NCI-H1417 (cell line): ENCODE results near the gene ASAH2B.
A peak's percentile ranks its signal among the peaks of the same experiment; 100 is the strongest.
"Not testable (repeated sequence)": the region's sequence is repeated elsewhere in the genome, so short reads cannot be mapped to it uniquely, and the experiment has no call there.

Experiments used
- DNase-seq, 3 experiments: peaks; one replicate each; lab custom pipeline; 2025; lab: John Stamatoyannopoulos, UW

Gene ASAH2B

DNA sequence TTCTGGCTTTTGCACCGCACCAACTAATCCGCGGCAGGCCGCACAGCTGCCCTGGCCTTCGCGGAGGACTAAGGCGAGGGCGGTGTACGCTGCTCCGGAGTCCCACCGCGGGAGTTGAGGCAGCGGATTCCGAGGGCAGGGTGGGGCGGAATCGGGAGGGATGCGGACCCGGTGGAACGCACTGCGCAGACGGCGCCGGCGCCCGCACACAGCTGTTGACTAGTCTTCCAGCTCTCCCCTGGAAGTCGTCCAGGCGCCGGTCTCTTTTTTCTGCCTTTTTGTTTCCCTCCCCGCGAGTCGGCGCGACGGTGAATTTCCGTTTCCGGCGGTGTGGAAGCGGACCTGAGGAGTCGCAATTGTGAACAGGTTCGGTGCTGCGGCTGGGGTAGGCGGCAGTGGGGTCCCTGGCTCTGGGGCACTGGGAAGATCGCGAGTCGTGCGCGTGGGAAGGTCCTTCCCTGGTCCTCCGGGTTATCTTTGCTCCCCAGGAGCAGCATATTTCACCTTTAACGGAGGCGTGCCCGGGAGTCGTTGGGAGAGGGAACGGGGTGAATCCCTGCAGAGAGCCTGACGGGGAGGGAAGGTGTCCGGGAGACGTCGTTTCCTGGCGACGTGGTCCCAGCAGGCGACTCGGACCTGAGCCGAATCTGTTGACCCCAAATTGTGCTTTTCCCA, at the start of gene ASAH2B:
Gene ASAH2B (plus strand): TSS at position 319 of the 675 bp plus-strand sequence. CDS start 5,195 bp downstream, outside the sequence.
- peak; percentile 46 to 84 (median 84) for DNase-seq

DNA sequence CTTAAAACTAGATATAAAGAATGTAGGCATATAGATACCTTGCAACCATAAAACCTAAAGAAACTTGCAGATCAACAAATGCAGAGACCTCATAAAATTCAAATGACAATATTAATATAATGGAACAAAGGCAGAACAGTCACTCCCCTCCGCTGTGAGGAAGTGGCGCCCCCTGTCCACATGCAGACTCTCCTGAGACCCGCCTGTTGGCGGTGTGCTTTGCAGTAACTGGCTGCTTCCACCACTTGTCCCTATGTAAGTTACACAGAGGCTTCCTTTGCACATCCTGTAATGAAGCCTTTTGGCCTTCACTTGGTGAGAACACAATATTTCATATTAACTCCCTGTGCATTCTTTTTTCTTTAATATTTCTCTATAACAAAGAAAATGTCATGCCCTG, 41.9 kb upstream of the ASAH2B start:
- DNase-seq, result not testable (repeated sequence)

DNA sequence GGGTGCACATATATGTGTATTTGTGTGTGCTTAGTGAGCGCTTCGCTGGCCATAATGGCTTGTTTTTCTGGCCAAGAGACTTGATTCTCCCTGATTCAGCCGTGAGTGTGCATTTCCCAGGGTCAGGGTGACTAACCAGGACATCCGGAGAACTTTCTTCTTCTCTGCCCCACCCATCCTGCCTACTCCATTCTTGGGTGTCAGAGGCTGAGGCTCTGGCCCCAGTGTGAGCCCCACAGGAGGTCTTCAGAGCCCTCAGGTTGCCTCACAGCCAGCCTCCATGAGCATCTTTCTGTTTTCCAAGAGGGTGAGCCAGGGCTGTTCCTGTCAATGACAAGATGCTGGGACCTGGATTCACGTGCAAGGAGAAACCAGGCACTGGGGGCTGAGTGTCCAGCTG, 37.8 kb upstream of the ASAH2B start:
- not testable (repeated sequence) for DNase-seq

DNA sequence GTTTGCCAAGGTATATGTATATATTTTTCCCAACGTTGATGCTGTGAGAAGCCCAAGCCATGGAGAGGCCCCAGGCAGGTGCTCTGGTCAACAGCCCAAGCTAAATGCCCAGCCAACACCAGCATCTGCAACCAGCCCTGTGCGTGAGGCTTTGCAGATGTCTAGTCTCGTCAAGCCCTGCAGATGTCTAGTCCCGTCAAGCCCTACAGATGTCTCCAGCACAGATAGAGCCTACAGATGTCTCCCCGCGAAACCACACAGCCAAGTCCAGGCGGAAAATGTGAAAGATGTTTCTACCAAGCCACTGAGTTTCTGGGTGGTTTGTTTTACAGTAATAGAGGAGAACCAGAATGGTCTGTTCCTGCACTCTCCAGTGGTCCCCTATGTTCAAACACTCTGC, 36.7 kb upstream of the ASAH2B start:
- not testable (repeated sequence) for DNase-seq

DNA sequence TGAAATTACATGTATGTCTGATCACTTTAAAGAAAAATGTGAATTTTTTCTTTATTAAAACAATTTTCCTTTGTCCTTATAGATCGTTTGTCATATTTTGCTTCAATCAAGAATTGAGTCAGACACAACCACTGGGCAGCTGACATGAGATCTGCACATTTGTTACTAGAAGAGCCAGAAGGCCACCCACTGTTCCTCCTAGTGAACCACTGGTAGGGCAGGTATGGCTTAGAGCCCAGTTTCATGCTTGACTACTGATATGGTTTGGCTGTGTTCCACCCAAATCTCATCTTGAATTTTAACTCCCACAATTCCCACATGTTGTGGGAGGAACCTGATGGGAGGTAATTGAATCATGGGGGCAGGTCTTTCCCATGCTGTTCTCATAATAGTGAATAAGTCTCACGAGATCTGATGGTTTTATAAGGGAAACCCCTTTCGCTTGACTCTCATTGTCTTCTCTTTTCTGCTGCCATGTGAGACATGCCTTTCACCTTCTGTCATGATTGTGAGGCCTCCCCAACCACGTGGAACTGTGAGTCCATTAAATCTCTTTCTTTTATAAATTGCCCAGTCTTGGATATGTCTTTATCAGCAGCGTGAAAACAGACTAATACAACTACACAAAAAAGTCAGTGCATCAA, 35.2 kb upstream of the ASAH2B start:
- not testable (repeated sequence) for DNase-seq

DNA sequence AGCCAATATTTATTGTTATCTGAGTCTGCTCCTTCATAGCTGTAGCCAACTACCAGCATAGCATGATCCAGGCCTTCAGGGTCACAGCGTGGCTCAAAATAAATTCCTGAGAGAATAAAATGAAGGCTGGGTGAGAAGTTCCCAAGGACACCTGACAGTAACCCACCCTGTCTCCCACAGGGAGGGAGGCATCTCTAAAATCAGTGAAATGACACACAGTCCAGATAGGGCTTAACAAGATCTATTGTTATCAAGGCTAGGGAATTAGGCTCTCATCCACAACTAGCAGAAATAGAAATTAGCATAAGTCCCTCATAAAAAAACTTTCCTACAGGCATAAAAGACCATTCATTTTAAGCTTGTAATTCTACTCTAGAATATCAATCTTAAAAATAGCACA, 33.7 kb upstream of the ASAH2B start:
- DNase-seq, result not testable (repeated sequence)

DNA sequence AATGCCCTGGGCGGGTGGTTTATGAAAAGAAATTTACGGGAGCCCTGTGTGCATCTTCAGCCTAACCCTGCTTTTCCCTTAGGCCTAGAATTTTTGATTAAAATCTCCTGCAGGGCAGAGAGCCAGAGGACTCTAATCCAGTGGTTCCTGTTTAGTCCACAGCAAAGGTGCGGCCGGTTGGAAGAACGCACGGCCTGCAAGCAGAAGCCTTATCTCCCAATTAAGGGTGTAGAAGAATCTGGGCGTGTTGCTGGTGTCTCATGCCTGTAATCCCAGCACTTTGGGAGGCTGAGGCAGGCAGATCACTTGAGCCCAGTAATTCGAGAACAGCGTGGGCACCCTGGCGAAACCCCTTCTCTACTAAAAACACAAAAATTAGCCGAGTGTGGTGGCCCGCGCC, 29.5 kb upstream of the ASAH2B start:
- DNase-seq, result not testable (repeated sequence)

DNA sequence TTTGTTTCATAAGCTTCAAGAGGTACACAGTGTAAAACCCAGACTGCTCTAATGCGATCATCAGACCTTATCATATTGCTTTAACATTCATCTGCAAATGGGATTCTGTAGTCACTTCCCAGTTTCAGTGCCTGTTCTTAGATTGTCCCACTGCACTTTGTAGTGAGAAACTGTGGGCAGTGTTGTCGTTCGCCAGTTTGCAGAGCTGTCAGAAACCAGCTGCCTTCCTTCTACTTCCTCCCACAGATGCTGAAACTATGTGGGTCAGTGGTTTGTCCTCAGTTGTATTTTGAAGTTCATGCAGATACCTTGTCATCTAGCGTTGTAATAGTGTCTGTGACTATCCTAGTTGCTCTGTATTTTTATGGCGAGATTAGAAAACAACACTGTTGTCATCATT, 15.9 kb upstream of the ASAH2B start:
- not testable (repeated sequence) for DNase-seq

DNA sequence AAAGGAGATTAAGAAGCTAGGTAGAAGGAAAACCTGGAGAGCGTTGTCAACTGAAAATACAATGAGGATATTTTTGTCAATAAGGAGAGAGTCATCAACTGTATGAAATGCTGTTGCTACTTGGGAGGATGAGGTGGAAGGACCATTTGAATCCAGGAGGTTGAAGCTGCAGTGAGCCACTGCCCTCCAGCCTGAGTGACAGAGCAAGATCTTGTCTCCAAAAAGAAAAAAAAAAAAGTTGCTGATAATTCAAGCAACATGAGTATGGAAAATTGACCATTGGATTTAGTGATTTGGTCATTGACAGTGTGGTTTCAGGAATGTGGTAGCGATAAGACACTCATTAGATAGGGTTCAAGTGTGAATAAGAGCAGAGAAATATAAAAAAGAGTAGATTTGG, 11.6 kb upstream of the ASAH2B start:
- not testable (repeated sequence) for DNase-seq

DNA sequence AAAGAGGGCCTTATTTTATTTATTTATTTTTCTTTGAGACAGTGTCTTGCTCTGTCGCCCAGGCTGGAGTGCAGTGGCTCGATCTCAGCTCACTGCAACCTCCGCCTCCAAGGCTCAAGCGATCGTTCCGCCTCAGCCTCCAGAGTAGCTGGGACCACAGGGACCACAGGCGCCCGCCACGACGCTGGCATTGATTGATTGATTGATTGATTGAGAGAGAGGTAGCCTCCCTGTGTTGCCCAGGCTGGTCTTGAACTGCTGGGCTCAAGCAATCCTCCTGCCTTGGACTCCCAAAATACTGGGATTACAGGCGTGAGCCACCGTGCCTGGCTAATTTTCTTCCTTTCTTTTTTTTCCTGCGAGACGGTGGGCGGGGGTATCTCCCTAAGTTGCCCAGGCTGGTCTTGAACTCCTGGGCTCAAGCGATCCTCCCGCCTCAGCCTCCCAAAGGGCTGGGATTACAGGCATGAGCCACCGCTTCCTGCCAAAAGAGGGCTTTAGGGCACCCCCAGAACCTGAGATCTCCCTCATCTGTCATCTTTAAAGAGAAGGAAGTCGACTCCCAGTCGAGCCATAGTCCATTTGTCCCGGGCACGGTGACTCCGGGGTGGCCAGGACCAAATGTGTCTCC, 634 bp upstream of the ASAH2B start:
- DNase-seq, result not testable (repeated sequence)

DNA sequence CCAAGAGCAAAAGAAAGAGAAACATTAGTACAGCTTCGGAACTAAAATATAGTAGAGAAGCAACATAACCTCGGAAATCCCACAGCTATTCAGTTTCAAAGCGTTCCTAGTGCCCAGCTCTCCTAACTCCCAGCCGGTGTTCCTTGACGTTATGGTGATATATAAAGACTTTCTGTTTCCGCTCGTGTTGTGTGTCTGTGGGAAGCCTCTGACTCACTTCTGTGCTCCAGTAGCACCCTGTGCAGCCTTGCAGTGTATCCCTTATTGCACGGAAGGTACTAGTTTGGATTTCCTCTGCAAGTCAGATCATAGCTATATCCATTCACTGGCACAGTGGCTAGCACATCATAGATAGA, 535 bp downstream of the ASAH2B start:
- peak in 1 of 3 experiments; percentile 73 for DNase-seq

DNA sequence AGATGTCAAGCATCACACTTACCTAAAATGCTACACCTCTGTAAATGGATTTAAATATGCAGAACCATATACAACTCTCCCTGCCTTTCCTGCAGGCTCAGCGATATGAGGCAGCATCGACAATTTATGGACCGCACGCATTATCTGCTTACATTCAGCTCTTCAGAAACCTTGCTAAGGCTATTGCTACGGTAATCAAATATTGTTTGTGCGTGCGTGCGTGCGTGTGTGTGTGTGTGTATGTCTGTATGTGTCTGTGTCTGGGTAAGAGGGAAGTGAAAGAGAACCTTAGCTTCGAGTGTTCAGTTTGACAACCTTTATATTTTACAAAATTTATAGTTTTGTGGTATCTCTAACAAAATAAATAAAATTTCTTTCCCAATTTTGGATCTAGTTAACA, 3.1 kb downstream of the ASAH2B start:
- not testable (repeated sequence) for DNase-seq

DNA sequence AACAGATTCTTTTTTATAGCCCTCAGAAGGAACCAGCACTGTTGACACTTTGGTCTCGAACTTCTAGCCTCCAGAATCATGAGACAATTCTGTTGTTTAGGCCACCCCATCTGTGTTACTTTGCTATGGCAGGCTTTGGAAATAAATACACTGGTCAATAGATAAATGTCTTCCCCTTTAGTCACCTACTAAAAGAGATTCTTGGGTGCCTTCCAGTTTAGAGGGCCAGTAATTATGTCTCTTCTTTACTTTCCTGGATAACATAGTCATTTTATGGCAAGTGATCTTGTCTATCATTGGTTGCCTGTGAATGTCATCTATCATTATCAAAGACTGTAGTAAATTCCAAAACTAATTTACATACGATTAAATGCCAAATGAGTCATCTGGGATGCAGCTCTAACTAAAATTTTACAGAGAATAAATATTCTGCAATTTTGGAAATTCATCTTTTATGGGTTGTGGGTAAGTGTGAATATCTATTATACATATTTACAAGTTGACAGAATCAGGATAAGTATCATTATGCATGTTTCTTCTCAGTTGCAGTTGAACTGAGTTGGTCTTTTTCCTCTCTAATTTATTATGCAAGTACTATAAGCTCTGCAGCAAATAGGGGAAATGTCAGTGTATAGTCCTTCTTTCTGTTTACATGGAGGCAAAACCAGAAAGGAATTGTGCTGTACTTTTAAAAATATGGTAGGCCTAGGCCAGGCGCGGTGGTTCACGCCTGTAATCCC, 27.2 kb downstream of the ASAH2B start:
- not testable (repeated sequence) for DNase-seq

DNA sequence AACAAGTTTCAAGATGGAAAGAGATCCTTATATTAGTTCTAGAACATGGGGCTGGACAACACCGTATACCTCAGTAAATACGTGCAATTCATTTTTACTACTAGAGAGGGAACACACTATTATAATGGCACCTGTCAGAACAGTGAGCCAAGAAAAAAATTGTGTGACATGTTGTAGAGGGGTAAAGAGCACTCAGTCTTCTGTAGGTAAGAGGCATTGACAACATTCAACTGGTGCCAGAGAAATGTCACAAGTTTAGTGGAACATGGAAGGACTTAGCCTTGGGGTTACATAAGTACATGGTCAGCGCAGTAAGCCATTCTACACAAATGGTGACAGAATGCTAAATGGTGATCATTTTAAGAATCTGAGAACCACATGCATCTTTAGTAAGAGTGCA, 32.3 kb downstream of the ASAH2B start:
- DNase-seq, result not testable (repeated sequence)

DNA sequence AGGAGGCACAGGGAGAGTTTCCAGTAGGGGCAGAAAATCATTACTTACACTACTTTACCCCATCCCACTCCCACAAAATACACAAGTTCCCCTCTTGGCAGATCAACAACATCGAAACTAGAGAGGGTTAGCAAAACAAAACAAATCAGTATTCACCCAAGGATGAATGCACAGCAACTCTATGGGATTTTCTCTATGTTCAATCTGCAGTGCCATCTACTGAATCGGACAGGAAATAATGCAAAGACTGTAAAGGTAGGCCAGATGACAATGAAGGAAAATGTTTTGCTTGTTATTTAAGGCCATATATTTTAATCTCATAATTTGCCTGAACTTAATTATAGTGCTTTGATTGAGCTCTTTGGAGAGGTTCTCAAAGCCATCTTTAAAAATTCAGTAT, 35.1 kb downstream of the ASAH2B start:
- DNase-seq, result not testable (repeated sequence)

DNA sequence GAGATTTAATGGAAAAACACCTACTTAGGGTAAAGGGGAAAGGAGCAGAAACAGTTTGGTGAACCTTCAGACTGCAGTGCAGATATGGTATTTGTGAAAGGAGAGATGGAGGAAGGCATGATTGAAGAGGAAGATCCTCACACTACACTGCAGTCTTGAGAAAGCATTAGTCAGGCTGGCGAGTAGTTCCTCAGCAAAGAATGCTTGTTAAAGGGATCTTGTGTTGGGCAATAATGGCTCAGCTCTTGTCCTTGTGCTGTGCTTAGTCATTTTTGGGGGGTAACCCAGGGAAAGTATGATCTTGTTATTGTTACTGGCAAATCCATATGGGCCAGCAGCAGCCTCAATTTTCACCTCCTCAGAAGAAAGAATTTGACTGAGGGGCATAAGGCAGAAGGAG, 40.3 kb downstream of the ASAH2B start:
- DNase-seq, result not testable (repeated sequence)

DNA sequence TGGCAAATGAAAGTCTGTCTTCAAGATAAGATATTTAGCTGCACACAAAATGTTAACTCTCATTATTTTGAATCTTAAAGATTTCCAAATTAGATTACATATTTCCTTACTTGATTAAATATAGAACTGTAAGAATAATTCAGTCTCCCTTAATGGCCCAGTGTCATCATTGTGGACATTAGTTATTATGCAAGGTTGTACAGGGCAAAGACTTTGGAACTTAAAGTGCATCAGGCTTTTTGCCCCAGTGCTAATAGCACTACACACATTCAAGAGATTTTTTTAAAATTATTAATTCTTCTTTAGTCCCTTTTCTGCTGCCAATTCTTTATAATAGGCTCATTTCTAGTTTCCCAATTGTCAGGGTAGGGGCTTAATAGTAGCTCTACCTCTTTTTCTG, 42.3 kb downstream of the ASAH2B start:
- DNase-seq, result not testable (repeated sequence)

DNA sequence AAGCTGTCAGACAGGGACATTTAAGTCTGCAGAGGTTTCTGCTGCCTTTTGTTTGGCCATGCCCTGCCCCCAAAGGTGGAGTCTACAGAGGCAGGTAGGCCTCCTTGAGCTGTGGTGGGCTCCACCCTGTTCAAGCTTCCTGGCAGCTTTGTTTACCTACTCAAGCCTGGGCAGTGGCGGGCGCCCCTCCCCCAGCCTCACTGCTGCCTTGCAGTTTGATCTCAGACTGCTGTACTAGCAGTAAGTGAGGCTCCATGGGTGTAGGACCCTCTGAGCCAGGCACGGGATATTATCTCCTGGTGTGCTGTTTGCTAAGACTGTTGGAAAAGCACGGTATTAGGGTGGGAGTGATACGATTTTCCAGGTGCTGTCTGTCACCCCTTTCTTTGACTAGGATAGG, 48.2 kb downstream of the ASAH2B start:
- DNase-seq, result peak in 1 of 3 experiments; percentile 3

DNA sequence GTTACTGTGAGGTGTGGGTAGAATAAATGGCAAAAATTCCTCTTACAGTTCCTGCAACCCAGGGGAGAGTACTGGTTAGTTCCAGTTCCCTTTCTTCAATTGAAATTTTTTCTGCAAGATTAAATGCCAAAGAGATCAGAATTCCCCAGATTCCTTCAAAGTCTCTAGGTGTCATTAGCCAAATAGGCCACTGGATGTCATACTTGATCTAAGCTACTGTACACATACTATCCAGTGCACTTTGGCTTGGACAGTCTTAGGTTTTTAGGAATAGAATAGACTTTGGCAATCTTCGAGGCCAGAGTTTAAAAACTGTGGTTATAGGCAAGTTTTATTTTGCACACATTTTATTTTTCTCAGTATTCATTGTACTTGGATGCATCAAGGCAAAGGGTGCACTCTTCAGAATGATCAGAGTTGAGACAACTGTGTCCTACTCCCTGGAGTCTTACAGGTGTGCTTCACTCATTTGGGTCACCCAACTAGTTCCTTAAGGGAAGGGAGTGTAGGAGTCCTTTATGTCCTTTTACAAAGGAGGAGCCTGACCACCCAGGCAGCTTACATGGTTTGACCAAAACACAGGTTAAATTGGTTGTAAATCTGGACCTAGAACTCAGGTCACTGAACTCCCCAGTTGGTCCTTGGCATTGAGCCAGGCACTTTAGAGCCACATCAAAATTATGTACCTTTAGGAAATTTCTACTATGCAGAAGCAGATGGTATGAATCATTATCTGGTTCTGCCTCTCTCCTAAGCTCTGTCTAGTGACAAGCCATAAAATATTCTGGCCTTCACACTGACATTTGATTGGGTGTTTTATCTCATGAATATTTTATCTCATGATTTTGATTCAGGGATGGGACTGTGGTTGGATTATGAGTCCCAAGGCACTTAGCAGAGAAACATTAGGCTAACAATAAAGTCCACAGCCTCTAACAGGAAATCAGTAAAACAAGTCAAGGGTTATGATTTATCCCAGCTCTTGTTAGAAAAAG, 49.5 kb downstream of the ASAH2B start:
- peak in 1 of 3 experiments; percentile 31 for DNase-seq

DNA sequence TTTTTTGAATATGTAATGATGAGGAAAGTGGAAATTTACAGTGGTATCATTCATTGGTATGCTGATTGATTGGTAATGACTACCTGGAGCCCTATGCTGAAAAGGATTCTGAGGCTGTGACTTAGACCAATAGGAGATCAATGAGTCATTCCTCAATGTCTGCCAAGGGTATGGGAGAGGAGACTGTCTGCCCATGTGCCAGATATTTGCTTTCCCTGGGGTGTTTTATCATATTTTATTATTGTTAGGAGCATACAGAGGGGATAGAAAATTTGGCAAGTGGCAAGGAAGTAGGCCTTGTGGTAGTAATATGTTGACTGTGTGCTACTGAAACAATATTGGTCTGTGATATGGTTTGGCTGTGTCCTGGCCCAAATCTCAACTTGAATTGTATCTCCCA, 54.8 kb downstream of the ASAH2B start:
- no peak for DNase-seq

DNA sequence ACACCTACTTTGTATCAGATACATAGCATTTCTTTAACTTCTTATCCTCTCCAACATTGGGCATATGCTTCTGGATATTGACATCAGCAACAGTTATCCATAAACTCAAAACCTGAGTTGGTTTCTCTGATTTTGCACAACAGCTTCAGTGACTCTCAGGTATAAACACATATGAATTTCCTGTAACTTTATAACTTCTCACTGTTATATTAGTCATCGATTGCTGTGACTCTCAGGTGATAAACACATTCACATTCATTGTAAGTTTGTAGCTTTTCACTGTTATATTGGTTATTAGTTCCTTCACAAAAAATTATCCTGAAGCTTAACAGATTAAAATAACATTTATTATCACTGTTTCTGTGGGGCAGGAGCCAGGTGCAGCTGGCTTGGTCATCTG, 57.0 kb downstream of the ASAH2B start:
- DNase-seq, result no peak
